Measurements from ENCODE around the gene DNAJA3.

DNA sequence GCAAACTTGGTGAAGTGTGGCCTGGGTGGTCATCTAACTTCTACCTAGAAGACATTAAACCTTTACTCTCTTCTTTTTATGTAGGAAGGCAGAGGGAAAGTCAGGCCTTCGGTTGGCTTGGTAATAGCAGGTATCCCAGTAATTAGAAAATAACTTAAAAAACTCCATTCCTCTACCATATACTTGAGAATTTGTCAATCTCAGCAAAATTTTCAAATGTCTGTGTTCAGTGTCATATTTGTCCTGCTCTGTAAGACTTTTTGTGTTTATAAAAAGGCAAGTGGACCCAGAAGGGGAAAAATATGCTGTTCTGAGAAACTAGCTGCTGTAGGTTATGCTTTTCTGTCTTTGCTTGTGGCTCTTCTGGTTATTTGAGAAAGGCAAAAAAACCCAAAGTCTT is 56.3 kb downstream of the DNAJA3 start:
- no peak for TF ChIP-seq POLR2A (IDR thresholded peaks at IDR 0.05)
- TF ChIP-seq, protein P1, sequence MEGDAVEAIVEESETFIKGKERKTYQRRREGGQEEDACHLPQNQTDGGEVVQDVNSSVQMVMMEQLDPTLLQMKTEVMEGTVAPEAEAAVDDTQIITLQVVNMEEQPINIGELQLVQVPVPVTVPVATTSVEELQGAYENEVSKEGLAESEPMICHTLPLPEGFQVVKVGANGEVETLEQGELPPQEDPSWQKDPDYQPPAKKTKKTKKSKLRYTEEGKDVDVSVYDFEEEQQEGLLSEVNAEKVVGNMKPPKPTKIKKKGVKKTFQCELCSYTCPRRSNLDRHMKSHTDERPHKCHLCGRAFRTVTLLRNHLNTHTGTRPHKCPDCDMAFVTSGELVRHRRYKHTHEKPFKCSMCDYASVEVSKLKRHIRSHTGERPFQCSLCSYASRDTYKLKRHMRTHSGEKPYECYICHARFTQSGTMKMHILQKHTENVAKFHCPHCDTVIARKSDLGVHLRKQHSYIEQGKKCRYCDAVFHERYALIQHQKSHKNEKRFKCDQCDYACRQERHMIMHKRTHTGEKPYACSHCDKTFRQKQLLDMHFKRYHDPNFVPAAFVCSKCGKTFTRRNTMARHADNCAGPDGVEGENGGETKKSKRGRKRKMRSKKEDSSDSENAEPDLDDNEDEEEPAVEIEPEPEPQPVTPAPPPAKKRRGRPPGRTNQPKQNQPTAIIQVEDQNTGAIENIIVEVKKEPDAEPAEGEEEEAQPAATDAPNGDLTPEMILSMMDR (IDR thresholded peaks at IDR 0.05) = no peak
